WTC11 (cell line): ENCODE data around the gene PTGER2.

ENCODE experiments used
- JAZF1 ChIP-seq: fragments of 250-450 bp; sonication (Bioruptor Pico); IDR thresholded peaks from 2 replicates; pipeline ENCODE4 v1.9.0; 2021; ENCODE audit warnings: moderate library complexity, mild to moderate bottlenecking, inconsistent platforms
- JUN ChIP-seq: sonication (generic); formaldehyde crosslinking; IDR thresholded peaks from 2 replicates; pipeline ENCODE4 v1.8.0; 2023; ENCODE audit warnings: mild to moderate bottlenecking, missing genetic modification reagents
- KAT7 ChIP-seq: sonication (generic); formaldehyde crosslinking; IDR thresholded peaks from 2 replicates; pipeline ENCODE4 v1.8.1; 2023; ENCODE audit warnings: missing genetic modification reagents, mild to moderate bottlenecking, borderline replicate concordance
- NFYB ChIP-seq: sonication (generic); formaldehyde crosslinking; conservative IDR thresholded peaks from 2 replicates; pipeline ENCODE4 v1.8.0; 2022; ENCODE audit warnings: low read depth, missing genetic modification reagents
- SP1 ChIP-seq: sonication (generic); formaldehyde crosslinking; conservative IDR thresholded peaks from 2 replicates; pipeline ENCODE4 v1.8.1; 2022; ENCODE audit warnings: missing genetic modification reagents
- TP53 ChIP-seq: sonication (generic); formaldehyde crosslinking; IDR thresholded peaks from 2 replicates; pipeline ENCODE4 v1.8.1; 2023; ENCODE audit warnings: mild to moderate bottlenecking, missing genetic modification reagents
- ZBTB21 ChIP-seq: sonication (generic); formaldehyde crosslinking; IDR thresholded peaks from 2 replicates; pipeline ENCODE4 v1.8.1; 2023; ENCODE audit warnings: mild to moderate bottlenecking, missing genetic modification reagents, borderline replicate concordance
- TF ChIP-seq, protein P1 (sequence below): fragments of 200-600 bp; IDR thresholded peaks from 2 replicates; pipeline ENCODE4 v1.8.0; 2022; ENCODE audit warnings: antibody characterized with exemption
- TF ChIP-seq, protein P2 (sequence below): sonication (generic); formaldehyde crosslinking; IDR thresholded peaks from 2 replicates; pipeline ENCODE4 v1.8.1; 2023; ENCODE audit warnings: mild to moderate bottlenecking, missing genetic modification reagents
- TF ChIP-seq, protein P3 (sequence below): sonication (generic); formaldehyde crosslinking; conservative IDR thresholded peaks from 2 replicates; pipeline ENCODE4 v1.8.1; 2022; ENCODE audit warnings: mild to moderate bottlenecking, missing genetic modification reagents
- TF ChIP-seq, protein P4 (sequence below): fragments of 250-450 bp; sonication (Bioruptor Pico); IDR thresholded peaks from 2 replicates; pipeline ENCODE4 v2.1.2; 2022; ENCODE audit warnings: mild to moderate bottlenecking, moderate library complexity
- TF ChIP-seq, protein P5 (sequence below): sonication (generic); formaldehyde crosslinking; IDR thresholded peaks from 2 replicates; pipeline ENCODE4 v1.8.1; 2022; ENCODE audit warnings: mild to moderate bottlenecking, missing genetic modification reagents, moderate library complexity, borderline replicate concordance
- TF ChIP-seq, protein P6 (sequence below): sonication (generic); formaldehyde crosslinking; IDR thresholded peaks from 2 replicates; pipeline ENCODE4 v1.8.1; 2023; ENCODE audit warnings: mild to moderate bottlenecking, missing genetic modification reagents, moderate library complexity
- TF ChIP-seq, protein P7 (sequence below): sonication (generic); formaldehyde crosslinking; IDR thresholded peaks from 2 replicates; pipeline ENCODE4 v1.8.0; 2022; ENCODE audit warnings: mild to moderate bottlenecking, missing genetic modification reagents

DNA sequence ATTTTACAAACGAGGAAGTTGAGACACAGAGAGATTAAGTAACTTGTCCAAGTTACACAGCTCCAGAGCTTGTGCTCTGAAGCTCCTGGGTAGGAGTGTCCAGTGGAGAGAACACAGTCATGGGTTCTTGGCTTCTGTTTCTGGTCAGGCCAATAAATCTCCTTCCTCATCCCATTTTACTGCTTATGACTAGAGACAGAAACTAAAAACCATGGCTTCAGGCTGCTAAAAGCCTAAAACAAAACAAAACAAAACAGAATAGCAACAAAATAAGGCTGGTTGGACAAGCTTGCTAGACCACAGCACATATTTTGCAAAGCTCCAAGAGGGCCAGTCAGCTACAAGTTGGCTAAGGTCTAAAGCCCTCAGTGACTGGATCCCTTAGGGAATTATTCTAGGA, 49.8 kb downstream of the PTGER2 start:
- TF ChIP-seq, protein P1, sequence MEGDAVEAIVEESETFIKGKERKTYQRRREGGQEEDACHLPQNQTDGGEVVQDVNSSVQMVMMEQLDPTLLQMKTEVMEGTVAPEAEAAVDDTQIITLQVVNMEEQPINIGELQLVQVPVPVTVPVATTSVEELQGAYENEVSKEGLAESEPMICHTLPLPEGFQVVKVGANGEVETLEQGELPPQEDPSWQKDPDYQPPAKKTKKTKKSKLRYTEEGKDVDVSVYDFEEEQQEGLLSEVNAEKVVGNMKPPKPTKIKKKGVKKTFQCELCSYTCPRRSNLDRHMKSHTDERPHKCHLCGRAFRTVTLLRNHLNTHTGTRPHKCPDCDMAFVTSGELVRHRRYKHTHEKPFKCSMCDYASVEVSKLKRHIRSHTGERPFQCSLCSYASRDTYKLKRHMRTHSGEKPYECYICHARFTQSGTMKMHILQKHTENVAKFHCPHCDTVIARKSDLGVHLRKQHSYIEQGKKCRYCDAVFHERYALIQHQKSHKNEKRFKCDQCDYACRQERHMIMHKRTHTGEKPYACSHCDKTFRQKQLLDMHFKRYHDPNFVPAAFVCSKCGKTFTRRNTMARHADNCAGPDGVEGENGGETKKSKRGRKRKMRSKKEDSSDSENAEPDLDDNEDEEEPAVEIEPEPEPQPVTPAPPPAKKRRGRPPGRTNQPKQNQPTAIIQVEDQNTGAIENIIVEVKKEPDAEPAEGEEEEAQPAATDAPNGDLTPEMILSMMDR, result no peak
- TF ChIP-seq, protein P2, sequence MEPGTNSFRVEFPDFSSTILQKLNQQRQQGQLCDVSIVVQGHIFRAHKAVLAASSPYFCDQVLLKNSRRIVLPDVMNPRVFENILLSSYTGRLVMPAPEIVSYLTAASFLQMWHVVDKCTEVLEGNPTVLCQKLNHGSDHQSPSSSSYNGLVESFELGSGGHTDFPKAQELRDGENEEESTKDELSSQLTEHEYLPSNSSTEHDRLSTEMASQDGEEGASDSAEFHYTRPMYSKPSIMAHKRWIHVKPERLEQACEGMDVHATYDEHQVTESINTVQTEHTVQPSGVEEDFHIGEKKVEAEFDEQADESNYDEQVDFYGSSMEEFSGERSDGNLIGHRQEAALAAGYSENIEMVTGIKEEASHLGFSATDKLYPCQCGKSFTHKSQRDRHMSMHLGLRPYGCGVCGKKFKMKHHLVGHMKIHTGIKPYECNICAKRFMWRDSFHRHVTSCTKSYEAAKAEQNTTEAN (CRISPR knock-in tag), result no peak
- TF ChIP-seq, protein P3, sequence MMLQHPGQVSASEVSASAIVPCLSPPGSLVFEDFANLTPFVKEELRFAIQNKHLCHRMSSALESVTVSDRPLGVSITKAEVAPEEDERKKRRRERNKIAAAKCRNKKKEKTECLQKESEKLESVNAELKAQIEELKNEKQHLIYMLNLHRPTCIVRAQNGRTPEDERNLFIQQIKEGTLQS (CRISPR knock-in tag), result no peak
- TF ChIP-seq, protein P4, sequence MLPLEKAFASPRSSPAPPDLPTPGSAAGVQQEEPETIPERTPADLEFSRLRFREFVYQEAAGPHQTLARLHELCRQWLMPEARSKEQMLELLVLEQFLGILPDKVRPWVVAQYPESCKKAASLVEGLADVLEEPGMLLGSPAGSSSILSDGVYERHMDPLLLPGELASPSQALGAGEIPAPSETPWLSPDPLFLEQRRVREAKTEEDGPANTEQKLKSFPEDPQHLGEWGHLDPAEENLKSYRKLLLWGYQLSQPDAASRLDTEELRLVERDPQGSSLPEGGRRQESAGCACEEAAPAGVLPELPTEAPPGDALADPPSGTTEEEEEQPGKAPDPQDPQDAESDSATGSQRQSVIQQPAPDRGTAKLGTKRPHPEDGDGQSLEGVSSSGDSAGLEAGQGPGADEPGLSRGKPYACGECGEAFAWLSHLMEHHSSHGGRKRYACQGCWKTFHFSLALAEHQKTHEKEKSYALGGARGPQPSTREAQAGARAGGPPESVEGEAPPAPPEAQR (CRISPR knock-in tag), result no peak
- TF ChIP-seq NFYB (CRISPR knock-in tag) (no peak), JAZF1 (CRISPR knock-in tag) (no peak), JUN (CRISPR knock-in tag) (no peak), SP1 (CRISPR knock-in tag) (no peak), ZBTB21 (CRISPR knock-in tag) (no peak), KAT7 (CRISPR knock-in tag) (no peak), TP53 (CRISPR knock-in tag) (no peak)
- TF ChIP-seq, protein P5, sequence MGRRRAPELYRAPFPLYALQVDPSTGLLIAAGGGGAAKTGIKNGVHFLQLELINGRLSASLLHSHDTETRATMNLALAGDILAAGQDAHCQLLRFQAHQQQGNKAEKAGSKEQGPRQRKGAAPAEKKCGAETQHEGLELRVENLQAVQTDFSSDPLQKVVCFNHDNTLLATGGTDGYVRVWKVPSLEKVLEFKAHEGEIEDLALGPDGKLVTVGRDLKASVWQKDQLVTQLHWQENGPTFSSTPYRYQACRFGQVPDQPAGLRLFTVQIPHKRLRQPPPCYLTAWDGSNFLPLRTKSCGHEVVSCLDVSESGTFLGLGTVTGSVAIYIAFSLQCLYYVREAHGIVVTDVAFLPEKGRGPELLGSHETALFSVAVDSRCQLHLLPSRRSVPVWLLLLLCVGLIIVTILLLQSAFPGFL, result no peak
- TF ChIP-seq, protein P6, sequence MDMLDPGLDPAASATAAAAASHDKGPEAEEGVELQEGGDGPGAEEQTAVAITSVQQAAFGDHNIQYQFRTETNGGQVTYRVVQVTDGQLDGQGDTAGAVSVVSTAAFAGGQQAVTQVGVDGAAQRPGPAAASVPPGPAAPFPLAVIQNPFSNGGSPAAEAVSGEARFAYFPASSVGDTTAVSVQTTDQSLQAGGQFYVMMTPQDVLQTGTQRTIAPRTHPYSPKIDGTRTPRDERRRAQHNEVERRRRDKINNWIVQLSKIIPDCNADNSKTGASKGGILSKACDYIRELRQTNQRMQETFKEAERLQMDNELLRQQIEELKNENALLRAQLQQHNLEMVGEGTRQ, result no peak
- TF ChIP-seq, protein P7, sequence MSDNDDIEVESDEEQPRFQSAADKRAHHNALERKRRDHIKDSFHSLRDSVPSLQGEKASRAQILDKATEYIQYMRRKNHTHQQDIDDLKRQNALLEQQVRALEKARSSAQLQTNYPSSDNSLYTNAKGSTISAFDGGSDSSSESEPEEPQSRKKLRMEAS (CRISPR knock-in tag), result no peak
